Activated T-helper 2 cell treated with anti-CD3 and anti-CD28 coated beads, Interferon-gamma antibody, Interleukin-2, Interleukin-4, amounts not matched to agents 10 μg/mL and 5 μg/mL and 100 μg/mL, durations not matched to agents 14 hours and 24 hours and 36 hours (primary cell): ENCODE data around the gene OR2W1. TPM values are rescaled to one million over a fixed set of nuclear protein-coding genes. Genes with fewer than 3 reads are reported as not detected.

Source experiments
- DNase-seq: peaks from one replicate; pipeline ENCODE4 v3.0.0; 2021; ENCODE audit warnings: low spot score
- H3K27ac Mint-ChIP-seq: one replicate; pipeline ENCODE4 v1.8.0; 2021; ENCODE audit warnings: mixed read lengths
- H3K27me3 Mint-ChIP-seq: one replicate; pipeline ENCODE4 v1.8.0; 2021; ENCODE audit warnings: low read depth, mixed read lengths
- H3K36me3 Mint-ChIP-seq: one replicate; pipeline ENCODE4 v1.8.0; 2021; ENCODE audit warnings: low read depth, mixed read lengths
- H3K4me1 Mint-ChIP-seq: one replicate; pipeline ENCODE4 v1.8.0; 2021; ENCODE audit warnings: low read depth, mixed read lengths
- H3K4me3 Mint-ChIP-seq: one replicate; pipeline ENCODE4 v1.8.0; 2021; ENCODE audit warnings: low read depth, mild to moderate bottlenecking, moderate library complexity, mixed read lengths
- H3K9me3 Mint-ChIP-seq: one replicate; pipeline ENCODE4 v1.8.0; 2021; ENCODE audit warnings: mixed read lengths
- intact Hi-C: fragments of 100-400 bp; cut with micrococcal nuclease; formaldehyde crosslinking; loops from one replicate; pipeline ENCODE4 v1.15.1; 2023
- total RNA-seq: library from RNA; stranded (reverse); gene quantifications from 2 replicates; pipeline ENCODE4 v1.2.3, GENCODE V29; 2022

The OR2W1 gene
- total RNA-seq, 1 donor from 2014 or later = not detected

- Mint-ChIP-seq H3K9me3 (peaks cover 6% of the 10 kb centered on the region), H3K36me3 (peaks cover 6% of the 10 kb centered on the region), H3K4me1 (peaks cover 15% of the 10 kb centered on the region), H3K4me3 (no peak overlapping the region), H3K27ac (no peak overlapping the region), H3K27me3 (peaks cover 33% of the 10 kb centered on the region)
- DNase-seq = no peak
- intact Hi-C loops = loop anchor here (10.0 kb wide), 1 partner anchor 565 kb away; the partner anchor contains the start of gene OR2H2
These were observed 25.3 kb downstream of the OR2W1 start for GRCh38 chr6:29019629-29020028.

- H3K9me3 Mint-ChIP-seq = peaks cover 6% of the 10 kb centered on the region
- H3K27ac Mint-ChIP-seq = no peak overlapping the region
- H3K4me1 Mint-ChIP-seq = peaks cover 15% of the 10 kb centered on the region
- H3K36me3 Mint-ChIP-seq = peaks cover 6% of the 10 kb centered on the region
- H3K27me3 Mint-ChIP-seq = peaks cover 34% of the 10 kb centered on the region
- DNase-seq = no peak
- peak overlapping the region; percentile 81 for H3K4me3 Mint-ChIP-seq
- intact Hi-C loops = loop anchor here (1.0 to 10.0 kb wide), 3 partner anchors 65 to 567 kb away; partner anchors contain the start of gene OR2H2
These were observed 27.6 kb downstream of the OR2W1 start for GRCh38 chr6:29017428-29017802.

DNA sequence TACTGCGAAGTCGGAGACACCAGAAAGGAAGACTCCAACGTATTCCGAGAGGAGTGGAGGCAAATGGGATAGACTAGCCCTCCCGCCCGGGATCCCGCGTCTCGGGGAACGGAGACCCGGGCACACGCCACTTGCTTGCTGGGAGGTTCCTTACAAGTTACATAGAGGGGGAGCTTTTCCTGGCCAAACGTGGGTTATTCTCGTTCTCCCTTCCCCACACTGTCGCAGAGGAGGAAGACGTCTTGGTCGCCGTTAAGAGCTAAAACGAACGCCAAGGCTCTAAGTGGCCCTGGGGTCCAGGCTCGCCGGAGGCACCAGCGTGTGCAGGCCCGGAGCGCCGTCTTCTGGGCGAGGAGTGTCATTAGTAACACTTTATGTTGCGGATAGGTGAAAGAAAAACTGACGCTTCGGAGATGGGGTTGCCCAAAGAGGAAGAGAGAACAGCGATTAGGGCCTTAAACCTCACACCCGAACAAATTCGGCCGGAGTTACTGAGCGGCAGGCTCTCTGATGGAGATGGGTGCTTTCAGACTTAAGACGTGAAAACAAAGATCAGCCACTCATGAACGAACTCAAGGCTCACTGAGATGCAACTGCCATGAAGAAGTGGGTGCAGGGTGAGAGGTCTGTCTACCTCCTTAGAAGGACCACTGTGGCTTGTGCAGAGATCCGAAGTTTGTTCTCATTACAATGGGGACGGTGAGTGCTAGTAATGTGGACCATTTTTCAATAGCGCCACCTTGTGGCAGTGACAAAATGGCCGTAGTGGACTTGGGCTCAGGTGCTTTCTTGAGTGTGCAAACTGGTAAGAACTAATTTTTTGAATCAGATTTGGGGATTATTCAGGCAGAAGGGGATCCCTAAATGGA, 28.2 kb downstream of the OR2W1 start:
- Mint-ChIP-seq H3K4me3 (peak overlapping the region; percentile 81), H3K27me3 (peaks cover 28% of the 10 kb centered on the region), H3K27ac (peak overlapping the region; percentile 70), H3K4me1 (peaks cover 15% of the 10 kb centered on the region), H3K9me3 (peaks cover 6% of the 10 kb centered on the region), H3K36me3 (peaks cover 6% of the 10 kb centered on the region)
- intact Hi-C loops = loop anchor here (1.0 to 10.0 kb wide), 5 partner anchors 34 to 568 kb away; partner anchors contain the start of gene OR2H2
- peak; percentile 75 for DNase-seq

GRCh38 chr6:29014729-29015608, 30.0 kb downstream of the OR2W1 start:
- intact Hi-C loops = loop anchor here (1.0 to 10.0 kb wide), 2 partner anchors 74 to 570 kb away; partner anchors contain the start of gene OR2H2
- Mint-ChIP-seq H3K4me1 (peaks cover 24% of the 10 kb centered on the region), H3K9me3 (peaks cover 6% of the 10 kb centered on the region), H3K36me3 (peaks cover 6% of the 10 kb centered on the region), H3K4me3 (peak overlapping the region; percentile 3), H3K27me3 (peaks cover 29% of the 10 kb centered on the region), H3K27ac (no peak overlapping the region)
- DNase-seq = no peak

DNA sequence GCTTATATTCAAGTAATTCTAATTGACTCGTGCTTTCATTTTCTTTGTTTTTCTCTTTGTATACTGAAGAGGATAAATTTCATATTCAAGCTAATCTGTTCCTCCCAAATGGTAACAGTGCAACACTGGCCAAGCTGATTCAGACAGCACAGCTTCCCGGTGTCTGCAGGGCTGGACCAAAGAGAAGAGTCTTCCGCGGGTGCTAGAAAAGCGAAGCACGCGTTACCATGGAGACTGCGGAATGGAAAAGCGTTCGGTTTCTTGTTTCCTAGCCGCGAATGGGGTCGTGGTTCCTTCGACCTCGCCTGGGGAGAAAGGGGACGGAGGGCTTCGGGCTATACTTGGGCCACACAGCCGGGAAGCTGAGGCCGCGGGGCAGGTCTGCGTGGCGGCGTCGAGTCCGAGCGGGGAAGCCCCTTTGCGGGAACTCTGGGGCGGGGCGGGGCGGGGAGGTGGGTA, 33.7 kb downstream of the OR2W1 start:
- peak overlapping the region; percentile 53 for H3K27ac Mint-ChIP-seq
- peak; percentile 52 for DNase-seq
- H3K36me3 Mint-ChIP-seq = peaks cover 6% of the 10 kb centered on the region
- peak overlapping the region; percentile 85 for H3K4me3 Mint-ChIP-seq
- intact Hi-C loops = loop anchor here (10.0 kb wide), 1 partner anchor 573 kb away; the partner anchor contains the start of gene OR2H2
- H3K4me1 Mint-ChIP-seq = peaks cover 16% of the 10 kb centered on the region
- peaks cover 6% of the 10 kb centered on the region for H3K9me3 Mint-ChIP-seq
- H3K27me3 Mint-ChIP-seq = peaks cover 25% of the 10 kb centered on the region

DNA sequence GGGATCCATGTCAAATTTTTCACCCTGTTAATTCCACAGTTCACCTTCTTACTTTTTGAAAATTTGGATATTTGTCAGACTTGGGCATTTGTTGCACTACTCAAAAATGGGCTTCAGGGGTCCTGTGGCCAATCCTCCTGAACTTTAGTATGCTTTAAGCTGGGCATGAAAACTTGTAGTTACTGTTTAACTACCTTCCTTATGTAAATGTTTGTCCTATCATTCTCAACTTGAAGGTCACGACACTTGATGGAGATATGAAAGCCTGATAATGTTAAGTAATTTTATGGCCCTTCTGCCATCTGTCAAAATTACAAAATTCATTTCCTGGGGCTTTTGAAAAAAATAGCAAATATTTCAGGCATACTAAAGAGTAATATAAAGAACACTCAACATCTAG, 35.6 kb downstream of the OR2W1 start:
- peaks cover 8% of the 10 kb centered on the region for H3K9me3 Mint-ChIP-seq

DNA sequence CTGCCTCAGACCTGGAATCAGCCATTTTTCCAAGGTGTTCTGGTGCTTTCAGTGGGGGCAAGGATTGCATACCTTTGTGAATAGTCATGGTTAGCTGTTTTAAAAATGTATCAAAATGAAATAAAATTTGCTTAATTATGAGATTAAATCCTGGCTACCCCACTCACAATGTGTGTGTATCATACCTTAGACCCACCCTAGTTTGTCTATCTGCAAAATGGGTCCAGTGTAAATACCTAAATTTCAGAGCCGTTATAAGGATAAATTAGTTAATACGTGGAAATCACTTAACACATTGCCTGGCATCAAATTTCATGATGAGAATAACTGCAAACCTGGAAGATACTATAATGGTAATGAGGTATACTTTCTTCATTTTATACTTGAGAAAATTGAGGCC, 36.9 kb downstream of the OR2W1 start:
- peaks cover 30% of the 10 kb centered on the region for H3K4me1 Mint-ChIP-seq
- peaks cover 15% of the 10 kb centered on the region for H3K27me3 Mint-ChIP-seq

More for the DNA sequence above, 35.6 kb downstream of the OR2W1 start:
- Mint-ChIP-seq H3K4me3 (no peak overlapping the region), H3K27ac (no peak overlapping the region), H3K36me3 (peaks cover 6% of the 10 kb centered on the region), H3K4me1 (peaks cover 29% of the 10 kb centered on the region), H3K27me3 (peaks cover 25% of the 10 kb centered on the region)
- no peak for DNase-seq
- intact Hi-C loops = no loop called here

DNA sequence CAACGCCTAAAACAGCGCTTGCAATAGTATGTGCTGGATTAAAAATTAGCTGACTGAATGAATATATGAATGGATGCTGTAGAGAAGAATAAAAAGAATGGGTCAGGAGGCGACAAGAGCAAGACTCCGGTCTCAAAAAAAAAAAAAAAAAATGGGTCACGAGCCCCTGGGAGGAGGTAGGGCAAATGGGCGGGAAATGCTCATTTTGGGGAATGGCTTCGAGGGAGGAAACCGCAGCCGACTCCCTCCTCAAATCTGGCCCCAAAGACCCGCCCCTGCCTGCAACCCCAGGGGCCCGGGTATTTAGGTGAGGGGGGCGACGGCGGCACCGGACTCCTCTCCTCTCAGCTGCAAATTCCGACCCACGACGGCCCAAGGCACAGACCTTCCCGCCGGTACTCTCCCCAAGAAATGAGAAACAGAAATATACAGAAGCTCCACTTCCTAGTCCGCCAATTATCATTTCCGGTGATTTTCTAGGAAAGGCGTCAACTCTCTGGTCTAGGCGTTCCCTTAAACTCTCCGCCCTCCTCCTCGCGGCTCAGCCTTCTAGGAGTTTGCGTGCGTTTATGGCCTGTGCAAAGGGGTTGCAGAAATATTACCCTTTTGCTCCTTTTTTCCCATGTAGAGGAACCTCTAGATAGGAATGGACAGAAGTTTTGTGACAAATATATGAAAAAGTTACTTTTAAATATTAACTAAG, 39.6 kb downstream of the OR2W1 start, which contains the start of gene ZNF311:
Gene ZNF311, minus strand, starts transcription at position 133 of the 703 bp plus-strand sequence. CDS start 1,361 bp downstream, outside the sequence.
- DNase-seq = peak; percentile 45
- peaks cover 6% of the 10 kb centered on the region for H3K36me3 Mint-ChIP-seq
- intact Hi-C loops = loop anchor here (2.0 kb wide), 1 partner anchor 17 kb away; no protein-coding TSS in a partner anchor
- H3K27me3 Mint-ChIP-seq = peaks cover 6% of the 10 kb centered on the region
- H3K9me3 Mint-ChIP-seq = peaks cover 10% of the 10 kb centered on the region
- peak within 1 kb of the TSS; percentile 57 for H3K27ac Mint-ChIP-seq
- peaks cover 21% of the 10 kb centered on the region for H3K4me1 Mint-ChIP-seq
- H3K4me3 Mint-ChIP-seq = peak within 1 kb of the TSS; percentile 80

More for the DNA sequence above, 36.9 kb downstream of the OR2W1 start:
- H3K4me3 Mint-ChIP-seq = no peak overlapping the region
- intact Hi-C loops = no loop called here
- peaks cover 6% of the 10 kb centered on the region for H3K36me3 Mint-ChIP-seq
- no peak for DNase-seq
- no peak overlapping the region for H3K27ac Mint-ChIP-seq
- peaks cover 10% of the 10 kb centered on the region for H3K9me3 Mint-ChIP-seq

DNA sequence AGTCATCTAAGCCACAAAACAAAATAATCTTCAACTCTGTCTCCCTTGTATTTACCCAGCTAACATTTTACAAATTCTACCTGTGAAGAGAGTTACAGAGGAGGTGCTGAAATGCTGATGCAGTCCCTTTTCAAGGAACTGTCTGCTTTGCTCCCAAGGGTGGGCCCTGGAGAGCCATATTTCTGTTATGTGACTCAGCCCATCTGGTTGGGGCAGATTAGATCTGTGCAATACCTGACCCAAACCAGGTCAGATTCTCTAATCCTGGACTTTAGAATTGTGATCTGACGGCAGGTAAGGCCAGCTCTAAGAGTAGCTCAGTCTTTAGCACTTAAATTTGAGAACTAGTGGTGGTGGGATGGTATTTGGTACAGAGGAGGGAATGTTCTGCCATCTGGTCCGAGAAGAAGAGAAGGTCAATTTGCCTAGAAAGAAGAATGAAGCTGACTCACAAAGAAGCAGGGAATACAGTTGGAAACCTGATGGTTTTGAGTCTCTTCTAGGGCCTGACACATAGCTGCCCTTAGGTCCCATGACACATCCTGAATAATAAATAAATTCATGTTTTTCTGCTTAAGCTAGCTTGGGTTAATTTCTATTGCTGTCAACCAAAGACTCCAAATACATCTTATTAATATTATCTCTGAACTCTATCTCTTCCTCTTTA, 48.0 kb downstream of the OR2W1 start:
- no peaks in the 10 kb centered on the region for H3K4me1 Mint-ChIP-seq
- H3K36me3 Mint-ChIP-seq = no peaks in the 10 kb centered on the region
- no peak overlapping the region for H3K27ac Mint-ChIP-seq
- no peak overlapping the region for H3K4me3 Mint-ChIP-seq
- H3K9me3 Mint-ChIP-seq = no peaks in the 10 kb centered on the region
- peaks cover 5% of the 10 kb centered on the region for H3K27me3 Mint-ChIP-seq
- intact Hi-C loops = no loop called here
- DNase-seq = no peak

DNA sequence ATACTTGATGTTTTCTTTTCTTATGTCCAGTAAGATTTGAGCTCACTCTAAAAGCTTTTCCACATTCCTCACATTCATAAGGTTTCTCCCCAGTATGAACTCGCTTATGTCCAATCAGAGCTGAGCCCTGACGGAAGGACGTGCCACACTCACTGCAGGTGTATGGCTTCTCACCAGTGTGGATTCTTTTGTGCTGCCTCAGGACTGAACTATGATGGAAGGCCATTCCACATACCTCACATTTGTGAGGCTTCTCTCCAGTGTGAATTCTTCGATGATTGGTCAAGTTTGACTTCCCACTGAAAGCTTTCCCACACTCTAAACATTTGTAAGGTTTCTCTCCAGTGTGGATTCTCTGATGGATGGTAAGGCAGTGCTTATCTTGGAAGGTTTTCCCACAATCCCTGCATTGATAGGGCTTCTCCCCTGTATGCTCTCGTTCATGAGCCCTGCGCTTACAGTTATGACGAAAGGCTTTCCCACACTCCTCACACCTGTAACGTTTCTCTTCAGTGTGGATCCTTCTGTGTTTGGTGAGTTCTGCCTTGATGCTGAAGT, 49.8 kb downstream of the OR2W1 start:
- no peak overlapping the region for H3K27ac Mint-ChIP-seq
- H3K27me3 Mint-ChIP-seq = peaks cover 5% of the 10 kb centered on the region
- H3K4me1 Mint-ChIP-seq = no peaks in the 10 kb centered on the region
- intact Hi-C loops = no loop called here
- H3K36me3 Mint-ChIP-seq = no peaks in the 10 kb centered on the region
- no peak for DNase-seq
- no peak overlapping the region for H3K4me3 Mint-ChIP-seq
- no peaks in the 10 kb centered on the region for H3K9me3 Mint-ChIP-seq
